ENCODE data around the gene MIEF1. TPM values are rescaled to one million over a fixed set of nuclear protein-coding genes. Genes with fewer than 3 reads are reported as not detected.

Gene MIEF1
- total and polyA plus RNA-seq, 11 donors, result 6.5 to 25.2 (median 18.7) TPM

GRCh38 chr22:39525658-39525975 lies 23.5 kb downstream of the MIEF1 start:
- Histone ChIP-seq H3K4me3 (no peak overlapping the region), H3K36me3 (peaks cover 9 to 75% (median 56%) of the 10 kb centered on the region in 9 donors), H3K27ac (peak overlapping the region in 4 of 12 donors; percentile 3 to 97 (median 52)), H3K4me1 (peaks cover 5 to 94% (median 77%) of the 10 kb centered on the region in 12 donors), H3K9me3 (no peaks in the 10 kb centered on the region), H3K27me3 (no peaks in the 10 kb centered on the region)
- intact Hi-C loops (cut with DNase I), result loop anchor here (5.0 to 10.0 kb wide), 9 partner anchors 33 to 353 kb away; partner anchors contain the start of genes RPL3 (in 4 of the 10) and SYNGR1 (in 4 of the 10)
- DNase-seq (no peak), ATAC-seq (no peak)
- 54 to 70% (median 65%) methylated on average over 4 of the region's 4 CpGs for WGBS, 4 donors
- TF ChIP-seq CTCF (IDR thresholded peaks at IDR 0.05), result no peak
- TF ChIP-seq POLR2A (IDR thresholded peaks at IDR 0.05), result no peak

GRCh38 chr22:39526736-39527171 lies 24.7 kb downstream of the MIEF1 start:
- intact Hi-C loops (cut with DNase I), result loop anchor here (5.0 to 10.0 kb wide), 9 partner anchors 34 to 354 kb away; partner anchors contain the start of genes RPL3 (in 4 of the 10) and SYNGR1 (in 4 of the 10)
- Histone ChIP-seq H3K27ac (peak overlapping the region in 3 of 12 donors; percentile 14 to 97 (median 71)), H3K36me3 (peaks cover 4 to 73% (median 48%) of the 10 kb centered on the region in 9 donors), H3K27me3 (no peaks in the 10 kb centered on the region), H3K4me1 (peaks cover 7 to 100% (median 82%) of the 10 kb centered on the region in 12 donors), H3K4me3 (peak overlapping the region in 1 of 12 donors; percentile 3), H3K9me3 (no peaks in the 10 kb centered on the region)
- TF ChIP-seq CTCF (IDR thresholded peaks at IDR 0.05) (no peak), POLR2A (IDR thresholded peaks at IDR 0.05) (no peak)
- DNase-seq (peak in 1 of 5 donors; percentile 28), ATAC-seq (no peak)
- 71 to 88% (median 77%) methylated on average over 3 to 4 of the region's 4 CpGs for WGBS, 4 donors

- 63 to 86% (median 70%) methylated on average over 6 of the region's 6 CpGs for WGBS, 4 donors
- Histone ChIP-seq H3K36me3 (peaks cover under 1 to 65% (median 41%) of the 10 kb centered on the region in 9 donors), H3K4me1 (peaks cover 7 to 95% (median 77%) of the 10 kb centered on the region in 12 donors), H3K4me3 (no peak overlapping the region), H3K27me3 (no peaks in the 10 kb centered on the region), H3K9me3 (no peaks in the 10 kb centered on the region), H3K27ac (peak overlapping the region in 5 of 12 donors; percentile 11 to 76 (median 44))
- ATAC-seq (no peak), DNase-seq (peak in 1 of 5 donors; percentile 25)
- intact Hi-C loops (cut with DNase I), result loop anchor here (5.0 to 10.0 kb wide), 9 partner anchors 35 to 355 kb away; partner anchors contain the start of genes RPL3 (in 4 of the 10) and SYNGR1 (in 4 of the 10)
- TF ChIP-seq CTCF (IDR thresholded peaks at IDR 0.05) (no peak), POLR2A (IDR thresholded peaks at IDR 0.05) (no peak)
Measured at GRCh38 chr22:39527481-39527961, 25.4 kb downstream of the MIEF1 start.

- H3K27me3 ChIP-seq, result no peaks in the 10 kb centered on the region
- no peaks in the 10 kb centered on the region for H3K9me3 ChIP-seq
- H3K4me1 ChIP-seq, result peaks cover 7 to 89% (median 71%) of the 10 kb centered on the region in 12 donors
- peak overlapping the region in 1 of 12 donors; percentile 41 for H3K4me3 ChIP-seq
- peak overlapping the region in 5 of 12 donors; percentile 11 to 76 (median 44) for H3K27ac ChIP-seq
- TF ChIP-seq POLR2A (IDR thresholded peaks at IDR 0.05) (no peak), CTCF (IDR thresholded peaks at IDR 0.05) (no peak)
- 69 to 76% (median 71%) methylated on average over 9 to 12 of the region's 12 CpGs for WGBS, 4 donors
- intact Hi-C loops (cut with DNase I), result loop anchor here (2.0 to 10.0 kb wide), 13 partner anchors 31 to 356 kb away; partner anchors contain the start of genes RPL3 (in 5 of the 10) and SYNGR1 (in 4 of the 10)
- ATAC-seq (no peak), DNase-seq (peak in 1 of 5 donors; percentile 28)
- H3K36me3 ChIP-seq, result peaks cover 0 to 58% (median 34%) of the 10 kb centered on the region in 9 donors
Measured at GRCh38 chr22:39528080-39528661, 26.1 kb downstream of the MIEF1 start.
